GM18498 (cell line): Measurements from ENCODE around the gene TRIM32.

Source experiments
- ATAC-seq: cut with Tn5 transposase; IDR thresholded peaks from one replicate; pipeline ENCODE4 v1.9.1; 2021; ENCODE audit warnings: mild to moderate bottlenecking, moderate library complexity; ENCODE audit not compliant: unreplicated experiment

TRIM32 gene, protein sequence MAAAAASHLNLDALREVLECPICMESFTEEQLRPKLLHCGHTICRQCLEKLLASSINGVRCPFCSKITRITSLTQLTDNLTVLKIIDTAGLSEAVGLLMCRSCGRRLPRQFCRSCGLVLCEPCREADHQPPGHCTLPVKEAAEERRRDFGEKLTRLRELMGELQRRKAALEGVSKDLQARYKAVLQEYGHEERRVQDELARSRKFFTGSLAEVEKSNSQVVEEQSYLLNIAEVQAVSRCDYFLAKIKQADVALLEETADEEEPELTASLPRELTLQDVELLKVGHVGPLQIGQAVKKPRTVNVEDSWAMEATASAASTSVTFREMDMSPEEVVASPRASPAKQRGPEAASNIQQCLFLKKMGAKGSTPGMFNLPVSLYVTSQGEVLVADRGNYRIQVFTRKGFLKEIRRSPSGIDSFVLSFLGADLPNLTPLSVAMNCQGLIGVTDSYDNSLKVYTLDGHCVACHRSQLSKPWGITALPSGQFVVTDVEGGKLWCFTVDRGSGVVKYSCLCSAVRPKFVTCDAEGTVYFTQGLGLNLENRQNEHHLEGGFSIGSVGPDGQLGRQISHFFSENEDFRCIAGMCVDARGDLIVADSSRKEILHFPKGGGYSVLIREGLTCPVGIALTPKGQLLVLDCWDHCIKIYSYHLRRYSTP

DNA sequence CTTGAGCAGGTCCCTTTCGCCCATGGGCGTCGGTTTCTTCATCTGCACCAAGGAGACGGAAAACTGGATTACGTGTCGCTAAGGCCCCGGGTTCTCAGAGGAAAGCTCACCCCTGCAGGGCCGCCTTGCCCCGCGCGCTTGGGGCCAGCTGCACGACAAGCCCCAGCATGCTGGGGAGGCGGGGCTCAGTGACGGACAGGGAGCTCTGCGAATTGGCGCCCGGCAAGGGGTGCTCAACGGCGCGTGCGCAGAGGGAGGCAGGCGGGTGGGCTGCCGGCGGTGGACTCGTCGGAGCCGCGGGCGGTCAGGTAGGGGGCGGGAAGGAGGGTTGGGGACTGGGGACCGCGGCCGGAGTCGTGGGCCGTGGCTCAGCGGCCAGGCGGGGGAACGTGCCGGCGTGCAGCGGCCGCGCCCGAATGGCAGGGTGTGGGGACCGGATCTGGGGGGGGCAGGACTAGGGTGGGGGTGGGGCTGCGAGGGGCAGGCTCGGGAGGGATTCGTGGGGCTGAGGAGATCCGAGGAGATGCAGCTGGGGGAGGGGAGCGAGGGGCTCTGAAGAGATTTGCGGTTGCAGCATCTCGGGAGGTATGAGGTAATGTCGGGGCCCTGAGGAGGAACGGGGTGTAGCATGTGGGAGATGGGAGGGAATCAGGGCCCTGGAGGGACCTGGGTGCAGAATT is at the start of gene TRIM32:
TRIM32 (plus strand) TSS at position 232 of the 680 bp plus-strand sequence. CDS start 10,438 bp downstream, outside the sequence.
- peak; percentile 99 for ATAC-seq

DNA sequence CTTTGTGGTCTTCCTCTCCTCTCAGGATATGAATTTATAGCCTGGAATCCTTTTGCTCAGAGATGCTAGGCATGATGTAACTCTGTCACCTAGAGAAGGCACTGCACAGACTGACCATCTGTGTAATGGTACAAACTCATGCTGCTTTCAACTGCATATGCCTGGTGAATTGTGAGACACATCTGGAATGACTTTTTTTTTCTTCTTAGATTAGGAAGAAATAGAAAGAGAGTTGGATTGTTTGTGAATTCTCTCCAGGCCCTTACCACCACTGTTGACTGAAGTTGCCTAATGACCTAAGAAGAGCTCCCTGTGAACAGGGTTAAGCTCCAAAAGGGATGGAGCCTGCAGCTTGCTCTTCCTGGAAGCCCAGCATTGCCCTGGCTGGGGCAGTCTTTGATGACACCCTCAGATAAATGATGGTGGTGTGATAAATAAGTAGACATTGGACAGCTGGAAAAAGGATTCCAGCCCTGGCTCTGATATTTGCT is 47.8 kb upstream of the TRIM32 start:
- ATAC-seq, result no peak

DNA sequence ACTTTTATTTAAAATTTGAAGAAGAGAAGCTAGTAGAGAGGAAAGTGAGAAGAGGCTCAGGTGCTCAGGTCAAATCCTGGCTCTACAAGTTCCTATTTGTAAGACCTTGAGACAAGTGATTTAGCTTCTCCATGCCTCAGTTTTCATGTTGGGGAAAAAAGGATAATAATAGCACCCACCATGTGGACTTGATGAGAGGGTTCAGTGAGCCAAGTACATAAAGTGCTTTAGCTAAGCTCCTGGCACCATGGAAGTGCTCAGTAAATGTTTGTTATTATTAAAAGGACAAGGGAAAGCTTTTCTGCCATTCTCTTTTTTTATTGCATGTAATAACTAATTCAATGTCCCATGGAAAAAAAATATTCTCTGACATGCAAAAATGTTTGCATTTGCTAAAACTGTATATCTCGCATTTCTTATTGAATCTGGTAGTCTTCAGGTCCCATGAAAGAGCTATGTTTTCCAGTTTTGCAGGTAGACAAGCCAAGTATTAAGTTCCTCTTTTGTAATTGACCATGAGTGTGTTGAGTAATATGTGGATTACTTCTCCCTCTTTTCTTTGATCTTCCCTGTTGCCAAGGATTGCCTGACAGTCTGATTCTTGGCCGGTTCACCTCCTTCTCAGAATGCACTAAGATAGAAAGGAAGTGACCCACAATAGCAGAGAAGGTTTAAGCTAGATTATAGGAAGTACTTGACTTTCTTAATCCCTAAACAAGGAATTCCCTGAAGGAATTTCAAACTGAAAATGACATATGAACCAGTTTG is 45.6 kb upstream of the TRIM32 start:
- ATAC-seq, result no peak

DNA sequence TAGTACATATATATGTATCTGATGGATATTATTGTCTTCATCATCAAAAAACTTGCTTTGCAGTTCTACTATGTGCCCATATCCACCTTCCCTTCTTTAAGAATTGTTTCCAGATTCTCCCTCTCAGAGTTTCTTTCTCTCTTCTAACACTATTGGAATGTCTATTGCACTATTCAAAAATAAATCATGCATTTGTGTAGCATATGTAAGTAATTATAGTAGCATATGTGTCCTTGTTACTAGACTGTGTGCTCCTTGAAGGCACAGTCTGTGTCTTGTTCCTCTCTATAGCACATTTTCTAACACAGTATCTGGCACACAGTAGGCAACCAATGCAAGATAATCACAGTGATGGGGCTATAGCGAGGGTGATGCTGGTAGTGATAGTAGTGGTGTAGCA is 43.4 kb upstream of the TRIM32 start:
- no peak for ATAC-seq

DNA sequence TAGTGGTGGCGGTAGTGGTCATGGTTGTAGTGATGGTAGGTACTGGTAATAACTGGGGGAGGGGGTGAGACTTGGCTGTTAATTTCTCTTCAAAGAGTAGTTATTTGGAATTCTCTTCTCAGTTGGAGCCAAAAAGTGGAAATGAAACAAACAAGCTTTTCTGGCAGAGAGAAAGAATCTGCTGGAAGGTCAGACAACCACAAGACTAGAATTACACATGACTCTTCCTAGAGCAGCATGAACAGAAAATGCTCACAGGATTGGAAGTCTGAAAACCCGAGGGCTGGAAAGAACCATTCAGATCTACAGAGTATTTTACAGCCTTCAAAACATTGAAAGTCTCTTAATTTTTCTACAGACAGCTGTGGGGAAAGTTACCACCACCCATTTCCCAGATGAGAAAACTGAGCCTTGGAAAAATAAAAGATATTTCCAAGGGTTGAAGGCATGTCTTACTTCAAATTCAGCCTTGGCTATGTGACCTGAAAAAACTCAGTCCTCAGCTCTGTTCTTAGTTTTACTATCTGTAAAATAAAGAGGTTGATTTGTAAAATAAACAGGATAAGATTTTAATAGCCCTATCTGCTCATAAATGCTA is 42.9 kb upstream of the TRIM32 start:
- ATAC-seq, result no peak

DNA sequence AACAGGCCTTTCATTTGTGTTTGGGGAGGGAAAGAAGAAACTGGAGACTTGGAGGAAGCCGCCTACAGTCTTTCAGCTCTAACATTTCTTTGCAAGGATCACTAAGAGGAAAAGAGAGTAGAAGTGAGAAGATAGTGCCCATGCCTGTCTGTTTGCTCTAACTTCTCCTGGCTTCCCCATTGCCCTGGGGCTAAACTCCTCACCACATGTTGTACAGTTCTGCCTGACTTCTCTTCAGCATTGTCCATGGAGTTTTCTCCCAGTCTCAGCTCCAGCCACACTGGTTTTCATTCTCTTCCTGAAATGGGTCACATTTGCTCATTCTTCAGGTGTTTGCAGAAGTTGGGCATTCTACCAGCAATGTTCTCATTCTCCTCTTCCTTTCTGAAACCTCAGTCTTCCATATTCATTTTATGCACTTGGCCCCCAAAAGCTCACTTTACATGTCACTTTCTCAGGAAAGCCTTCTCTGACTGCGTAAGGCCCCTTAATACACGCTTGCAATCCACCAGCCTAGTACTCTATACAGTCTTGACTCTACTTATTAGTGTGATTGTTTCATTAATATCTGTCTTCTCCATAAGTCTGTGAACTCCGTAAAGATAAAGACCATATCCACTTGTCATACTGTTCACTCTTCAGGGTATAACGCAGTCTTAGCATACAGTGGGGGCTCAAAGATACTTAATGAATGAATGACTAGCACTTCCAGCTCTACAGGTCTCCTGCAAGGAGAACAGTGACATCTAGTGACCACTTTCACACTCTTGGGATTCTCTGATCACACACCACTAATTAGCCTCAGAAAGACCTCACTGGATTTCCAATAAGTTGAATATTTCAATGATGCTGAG is 40.2 kb upstream of the TRIM32 start:
- ATAC-seq, result no peak

DNA sequence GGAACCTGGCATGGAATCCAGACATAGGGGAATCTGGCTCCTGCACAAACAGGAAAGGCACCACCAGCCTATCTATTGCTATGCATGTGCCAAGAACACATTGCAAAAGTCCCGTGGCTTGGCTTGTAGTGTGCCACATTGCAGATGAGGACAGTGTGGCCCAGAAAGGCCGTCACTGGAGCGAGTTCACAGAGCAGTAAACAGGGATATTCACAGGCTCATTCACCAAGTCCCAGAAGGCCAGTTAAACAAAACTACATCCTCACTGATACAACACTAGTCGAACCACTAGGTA is 39.6 kb upstream of the TRIM32 start:
- ATAC-seq, result no peak

DNA sequence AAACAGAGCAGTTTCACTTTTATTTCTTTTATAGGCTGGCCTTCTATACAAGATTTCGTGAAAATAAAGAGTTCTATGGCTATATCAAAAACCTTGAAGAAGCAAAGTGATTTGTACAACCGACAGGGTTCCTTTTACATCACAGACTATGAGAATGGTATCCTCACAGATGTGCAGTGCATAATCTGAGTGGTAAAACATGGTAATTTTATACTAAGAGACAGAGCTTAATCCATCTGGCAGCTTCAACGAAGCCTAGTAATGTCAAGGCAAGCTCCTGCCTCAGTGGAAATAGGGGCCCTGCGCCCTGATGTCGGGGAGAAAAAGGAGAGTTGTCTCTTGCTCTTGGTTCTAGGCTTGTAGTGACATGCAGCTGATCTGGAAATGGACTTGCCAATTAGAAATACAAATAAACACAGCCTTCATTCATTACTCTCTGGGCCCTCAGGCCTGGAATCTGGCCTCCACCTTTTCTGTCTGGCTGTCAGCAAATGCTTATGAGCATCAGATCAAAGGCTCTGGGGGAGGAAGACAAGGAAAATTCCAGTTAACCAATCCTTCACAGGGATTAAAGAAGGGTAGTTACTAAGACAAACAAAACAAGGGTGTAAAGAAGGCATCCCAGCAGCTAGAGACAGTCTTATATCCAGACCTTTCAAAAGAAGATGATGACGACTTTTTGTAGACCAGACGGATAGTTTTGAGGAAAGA is 33.6 kb upstream of the TRIM32 start:
- no peak for ATAC-seq

DNA sequence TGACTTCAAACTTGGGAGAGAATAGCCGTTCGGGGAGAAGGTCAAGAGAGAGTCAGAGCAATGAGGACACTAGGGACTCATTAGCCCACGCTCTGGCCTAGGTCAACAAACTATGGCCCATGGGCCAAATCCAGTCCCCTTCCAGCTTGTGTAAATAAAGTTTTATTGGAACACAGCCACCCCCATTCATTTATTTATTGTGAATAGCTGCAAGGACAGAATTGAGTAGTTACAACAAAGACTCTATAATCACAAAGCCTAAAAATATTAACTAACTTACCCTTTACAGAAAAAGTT is 33.1 kb upstream of the TRIM32 start:
- ATAC-seq, result no peak

DNA sequence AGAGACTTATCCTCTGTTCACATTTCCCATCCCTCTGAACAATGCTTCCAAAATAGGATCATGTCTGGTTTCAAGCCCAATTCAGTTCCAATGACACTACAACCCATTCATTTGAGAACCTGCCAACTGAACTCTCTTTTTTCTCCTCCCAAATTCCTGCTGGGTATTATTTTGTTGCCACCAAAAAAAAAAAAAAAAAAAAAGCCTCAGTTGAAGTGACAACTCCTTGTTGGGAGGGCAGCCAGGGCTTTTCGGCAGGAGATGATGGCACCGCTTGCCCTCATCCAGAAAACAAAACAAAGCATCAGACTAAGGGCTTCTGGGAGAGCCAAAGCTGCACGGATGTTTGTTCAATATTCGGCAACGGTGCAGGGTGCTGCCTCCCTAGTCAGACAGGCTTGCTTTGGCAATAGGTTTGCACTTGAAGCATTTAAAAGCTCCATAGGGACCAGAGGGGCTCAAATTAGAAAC is 30.6 kb upstream of the TRIM32 start:
- ATAC-seq, result no peak

DNA sequence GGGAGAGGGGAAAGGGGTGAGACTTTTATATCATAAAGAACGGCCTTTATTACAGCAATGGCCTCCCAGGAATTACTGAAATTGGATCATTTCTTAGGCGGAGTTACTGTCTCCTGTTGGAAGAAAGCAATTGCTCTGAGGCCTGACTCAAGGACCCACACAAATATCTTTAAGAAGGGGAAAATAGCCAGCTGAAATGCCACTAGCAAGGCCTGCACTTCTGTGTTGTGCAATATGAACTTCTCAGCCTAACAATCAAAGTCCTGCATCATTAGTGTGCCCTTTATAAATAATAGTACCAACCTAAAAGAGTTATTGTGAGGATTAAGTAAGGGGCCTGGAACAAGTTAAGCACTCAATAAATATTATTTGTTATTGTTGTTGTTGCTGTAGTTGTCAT is 30.1 kb upstream of the TRIM32 start:
- ATAC-seq, result no peak

DNA sequence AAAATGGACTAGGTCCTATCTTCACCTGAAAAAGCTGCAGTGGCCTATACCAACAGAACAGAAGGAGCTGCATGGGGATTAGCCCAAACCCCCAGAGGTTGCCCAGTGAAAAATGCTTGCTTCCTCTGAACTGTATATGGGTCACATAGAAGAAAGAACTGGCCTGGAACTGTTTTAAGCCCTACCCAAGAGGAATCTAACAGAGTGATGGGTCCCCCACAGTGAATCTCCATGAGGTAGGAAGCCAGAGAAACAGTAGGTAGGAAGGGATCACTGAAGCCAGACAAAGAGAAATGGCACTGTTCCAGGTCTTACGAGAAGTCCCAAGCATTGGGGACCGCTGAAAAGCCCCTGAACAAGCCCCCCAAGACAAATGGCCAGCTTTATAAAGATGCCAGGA is 28.8 kb upstream of the TRIM32 start:
- ATAC-seq, result no peak

DNA sequence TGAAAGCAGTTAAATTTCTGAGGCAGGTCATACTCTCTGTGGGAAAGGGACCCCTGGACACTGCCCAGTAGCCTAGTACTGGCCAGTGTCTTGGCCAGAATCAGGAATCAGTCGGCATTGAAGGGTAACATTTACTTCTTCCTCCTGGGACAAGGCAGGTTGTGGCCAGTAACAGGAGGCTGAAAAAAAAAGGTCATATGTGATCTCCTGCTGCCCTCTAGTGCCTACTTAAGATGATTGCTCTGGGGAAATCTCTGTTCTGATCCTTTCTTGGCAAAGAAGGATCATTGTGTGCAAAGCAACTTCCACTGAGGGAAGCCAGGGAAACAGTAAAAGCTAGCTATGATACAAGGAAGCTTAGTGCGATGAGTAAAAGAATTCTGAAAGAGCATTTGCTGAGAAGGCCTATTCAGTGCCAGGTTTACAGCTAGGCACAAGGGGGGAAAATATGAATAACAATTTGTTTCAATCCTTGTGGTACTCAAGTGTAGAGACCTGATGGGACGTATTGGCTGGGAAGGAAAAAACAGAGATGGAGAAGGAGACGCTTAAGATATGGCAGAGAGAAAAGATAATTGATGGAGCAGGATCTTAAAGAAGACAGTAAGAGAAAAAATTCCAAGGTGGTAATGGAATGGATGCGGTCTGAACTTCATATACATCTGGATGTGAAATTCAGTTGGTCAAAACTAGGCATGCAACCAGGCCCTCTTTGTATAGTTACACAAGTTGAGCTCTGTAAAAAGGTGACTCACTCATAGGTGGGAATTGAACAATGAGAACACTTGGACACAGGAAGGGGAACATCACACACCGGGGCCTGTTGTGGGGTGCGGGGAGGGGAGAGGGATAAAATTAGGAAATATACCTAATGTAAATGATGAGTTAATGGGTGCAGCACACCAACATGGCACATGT is 25.8 kb upstream of the TRIM32 start:
- peak; percentile 90 for ATAC-seq

DNA sequence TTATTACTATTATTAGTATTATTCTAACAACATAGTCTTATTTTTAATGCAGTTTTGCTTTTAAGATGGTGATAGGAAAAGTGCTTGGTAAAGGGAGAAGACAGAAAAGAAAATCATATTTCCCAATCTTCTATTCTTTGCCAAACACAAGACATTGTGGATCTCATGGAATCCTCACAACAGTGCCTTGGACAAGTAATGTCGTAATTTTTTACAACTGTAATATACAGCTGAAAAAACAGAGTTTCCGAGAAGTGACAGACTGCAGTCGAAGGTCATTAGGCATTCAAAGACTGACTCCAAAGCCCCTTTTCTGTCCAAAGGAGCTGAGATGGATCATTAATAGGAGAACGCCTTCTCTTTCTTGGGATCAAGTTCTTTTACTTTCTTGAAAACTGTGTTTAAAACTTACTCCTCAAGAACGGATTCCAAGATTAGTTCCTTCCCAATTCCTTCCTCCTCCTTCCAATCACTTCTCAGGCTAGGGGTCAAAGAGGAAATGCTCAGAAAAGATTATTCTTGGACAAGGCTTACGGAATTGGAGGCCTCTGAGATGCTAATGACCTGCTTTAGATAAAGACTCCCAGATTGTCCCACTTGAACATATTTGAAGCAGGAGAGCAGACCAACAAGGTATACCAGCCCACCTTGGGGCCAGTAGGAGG is 24.3 kb upstream of the TRIM32 start:
- no peak for ATAC-seq

DNA sequence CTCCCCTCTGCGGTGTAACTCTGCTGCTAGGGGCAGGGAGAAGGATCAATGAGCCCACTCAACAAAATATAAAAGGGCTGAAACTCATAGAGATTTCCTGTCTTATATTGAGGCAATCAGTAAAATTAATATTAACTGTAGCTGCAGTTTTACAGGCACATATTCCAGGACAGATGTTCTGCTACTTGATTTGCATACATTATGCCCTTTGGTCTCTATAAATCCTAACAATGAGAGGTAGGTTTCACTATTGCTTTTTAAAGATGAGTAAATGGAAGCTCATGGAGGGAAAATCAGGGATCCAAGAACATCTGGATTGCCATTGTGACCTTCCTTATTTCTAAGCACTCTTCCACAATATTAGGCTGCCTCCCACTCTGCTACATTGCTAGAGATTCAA is 23.5 kb upstream of the TRIM32 start:
- ATAC-seq, result no peak

DNA sequence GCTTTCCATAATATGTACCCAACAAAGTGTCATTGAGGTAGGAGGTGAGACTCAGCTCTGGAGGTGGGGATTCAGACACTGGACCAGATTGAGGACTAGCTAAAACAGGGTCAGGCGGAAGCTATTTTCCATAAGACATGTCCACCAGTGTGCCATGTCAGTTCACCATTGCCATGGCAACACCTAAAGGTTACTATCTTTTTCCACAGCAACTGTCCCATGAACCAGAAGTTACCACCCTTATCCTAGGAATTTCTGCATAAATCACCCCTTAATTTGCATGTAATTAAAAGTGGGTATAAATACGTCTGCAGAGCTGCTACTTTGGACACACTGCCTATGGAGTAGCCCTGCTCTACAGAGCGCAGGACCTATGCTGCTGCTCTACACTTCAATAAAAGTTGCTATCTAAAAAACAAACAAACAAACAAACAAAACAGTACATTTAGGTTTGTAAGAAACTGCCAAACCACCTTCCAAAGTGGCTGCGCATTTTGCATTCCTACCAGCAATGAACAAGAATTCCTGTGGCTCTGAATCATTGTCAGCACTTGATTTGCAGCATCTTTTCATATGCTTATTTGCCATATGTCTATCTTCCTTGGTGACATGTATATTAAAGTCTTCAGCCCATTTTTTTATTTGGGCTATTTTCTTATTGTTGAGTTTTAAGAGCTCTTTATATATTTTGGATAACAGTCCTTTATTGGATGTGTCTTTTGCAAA is 18.0 kb upstream of the TRIM32 start:
- no peak for ATAC-seq

DNA sequence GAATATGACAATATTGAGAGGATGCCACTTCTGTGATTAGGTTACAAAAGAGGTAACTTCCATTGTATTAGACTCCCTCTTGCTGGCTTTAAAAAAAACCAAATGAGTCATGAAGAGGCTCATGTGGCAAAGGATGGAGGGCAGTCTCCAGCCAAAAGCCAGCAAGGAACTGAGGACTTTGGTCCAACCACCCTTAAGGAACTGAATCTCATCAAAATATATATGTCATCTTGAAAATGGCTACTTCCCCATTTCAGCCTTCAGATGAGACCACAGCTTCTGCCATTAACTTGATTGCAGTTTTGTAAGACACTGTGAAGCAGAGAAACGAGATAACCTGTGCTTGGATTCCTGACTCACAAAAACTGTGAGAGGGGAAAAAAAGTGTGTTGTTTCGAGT is 15.5 kb upstream of the TRIM32 start:
- peak; percentile 45 for ATAC-seq
